Gastroesophageal sphincter (tissue), 4 donors: ENCODE data around the gene SF3B3. TPM values are rescaled to one million over a fixed set of nuclear protein-coding genes. Genes with fewer than 3 reads are reported as not detected.

Experiments
- ATAC-seq: fragments of 150-250 bp; one replicate; pipeline ENCODE4 v1.9.1; 2016; ENCODE audit warnings: mild to moderate bottlenecking, moderate library complexity
- H3K27ac ChIP-seq, 4 donors: fragments of 200-600 bp; sonication (generic) in 3 of 4; 1 replicate in 3 of 4; 2 replicates in 1 of 4; pipeline ENCODE4 v1.5.1; 2016 to 2019
- H3K27me3 ChIP-seq: fragments of 200-600 bp; sonication (generic); one replicate; pipeline ENCODE4 v1.5.1; 2019
- H3K36me3 ChIP-seq, 2 donors: fragments of 200-600 bp; sonication (generic); one replicate each; pipeline ENCODE4 v1.5.1; 2019; ENCODE audit warnings: control low read depth in 1 of 2
- H3K4me1 ChIP-seq, 3 donors: fragments of 200-600 bp; sonication (generic); 1 replicate in 2 of 3; 2 replicates in 1 of 3; pipeline ENCODE4 v1.5.1; 2016 to 2019; ENCODE audit warnings: control low read depth in 2 of 3
- H3K4me3 ChIP-seq, 2 donors: fragments of 200-600 bp; sonication (generic); one replicate each; pipeline ENCODE4 v1.5.1; 2019; ENCODE audit warnings: mild to moderate bottlenecking in 1 of 2, moderate library complexity in 1 of 2
- H3K9me3 ChIP-seq, 3 donors: fragments of 200-600 bp; sonication (generic); one replicate each; pipeline ENCODE4 v1.5.1; 2017 to 2019; ENCODE audit warnings: control low read depth in 2 of 3
- EP300 ChIP-seq: sonication (generic); formaldehyde crosslinking; IDR thresholded peaks from one replicate; pipeline ENCODE4 v1.6.1; 2017; ENCODE audit warnings: antibody characterized with exemption, mild to moderate bottlenecking
- POLR2A ChIP-seq, 2 donors: fragments of 450-650 bp; IDR thresholded peaks; one replicate each; pipeline ENCODE4 v1.6.1; 2017; ENCODE audit warnings: antibody characterized with exemption in 2 of 2, mild to moderate bottlenecking in 2 of 2, moderate library complexity in 1 of 2
- POLR2AphosphoS5 ChIP-seq: sonication (generic); formaldehyde crosslinking; IDR thresholded peaks from one replicate; pipeline ENCODE4 v1.6.1; 2017; ENCODE audit warnings: antibody characterized with exemption
- WGBS, 2 donors: methylation state at CpG; one replicate each; pipeline ENCODE4 v1.1.5; 2018; ENCODE audit warnings: low coverage in 1 of 2; 5-methylcytosine and 5-hydroxymethylcytosine counted together
- total RNA-seq, 4 donors: library from RNA; depleted of rRNA; stranded (reverse); fragments of >200 nt; gene quantifications; one replicate each; pipeline ENCODE4 v1.1.0, GENCODE V29; 2016
- TF ChIP-seq, protein P1 (sequence below), 4 experiments: fragments of 200-600 bp in 2 of 4; fragments of 450-650 bp in 2 of 4; sonication (generic) in 1 of 4; IDR thresholded peaks; one replicate each; pipeline ENCODE4 v1.5.1; 2017 to 2019; ENCODE audit warnings: antibody characterized with exemption in 4 of 4, mild to moderate bottlenecking in 2 of 4, moderate library complexity in 2 of 4

The SF3B3 gene
- total RNA-seq, 4 donors from 2014 or later, result 73.3 to 115 (median 92.8) TPM

DNA sequence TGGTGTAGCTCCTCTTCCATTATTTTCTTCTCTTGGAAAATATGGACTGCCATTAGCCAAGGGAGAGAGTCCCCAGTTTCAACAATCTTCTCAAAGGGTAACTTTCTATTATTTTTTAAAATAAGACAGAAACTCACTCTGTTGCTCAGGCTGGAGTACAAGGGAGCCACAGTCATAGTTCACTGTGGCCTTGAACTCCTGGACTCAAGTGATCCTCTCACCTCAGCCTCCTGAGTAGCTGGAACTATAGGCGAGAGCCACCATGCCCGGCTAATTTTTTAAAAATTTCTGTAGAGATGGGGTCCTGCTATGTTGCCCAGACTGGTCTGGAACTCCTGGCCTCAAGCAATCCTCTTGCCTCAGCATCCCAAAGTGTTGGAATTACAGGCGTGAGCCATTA, 13.4 kb upstream of the SF3B3 start:
- Histone ChIP-seq H3K9me3 (peaks cover 0 to 1% (median 0%) of the 10 kb centered on the region in 3 donors), H3K4me1 (no peaks in the 10 kb centered on the region), H3K4me3 (no peak overlapping the region), H3K36me3 (peaks cover 0 to 97% of the 10 kb centered on the region in 2 donors), H3K27me3 (no peaks in the 10 kb centered on the region), H3K27ac (no peak overlapping the region)
- WGBS, 2 donors, result 86 to 94% methylated on average over 1 to 3 of the region's 3 CpGs
- TF ChIP-seq EP300 (no peak), POLR2A (IDR thresholded peaks at IDR 0.05) (no peak), POLR2AphosphoS5 (no peak)
- TF ChIP-seq, protein P1, sequence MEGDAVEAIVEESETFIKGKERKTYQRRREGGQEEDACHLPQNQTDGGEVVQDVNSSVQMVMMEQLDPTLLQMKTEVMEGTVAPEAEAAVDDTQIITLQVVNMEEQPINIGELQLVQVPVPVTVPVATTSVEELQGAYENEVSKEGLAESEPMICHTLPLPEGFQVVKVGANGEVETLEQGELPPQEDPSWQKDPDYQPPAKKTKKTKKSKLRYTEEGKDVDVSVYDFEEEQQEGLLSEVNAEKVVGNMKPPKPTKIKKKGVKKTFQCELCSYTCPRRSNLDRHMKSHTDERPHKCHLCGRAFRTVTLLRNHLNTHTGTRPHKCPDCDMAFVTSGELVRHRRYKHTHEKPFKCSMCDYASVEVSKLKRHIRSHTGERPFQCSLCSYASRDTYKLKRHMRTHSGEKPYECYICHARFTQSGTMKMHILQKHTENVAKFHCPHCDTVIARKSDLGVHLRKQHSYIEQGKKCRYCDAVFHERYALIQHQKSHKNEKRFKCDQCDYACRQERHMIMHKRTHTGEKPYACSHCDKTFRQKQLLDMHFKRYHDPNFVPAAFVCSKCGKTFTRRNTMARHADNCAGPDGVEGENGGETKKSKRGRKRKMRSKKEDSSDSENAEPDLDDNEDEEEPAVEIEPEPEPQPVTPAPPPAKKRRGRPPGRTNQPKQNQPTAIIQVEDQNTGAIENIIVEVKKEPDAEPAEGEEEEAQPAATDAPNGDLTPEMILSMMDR (IDR thresholded peaks at IDR 0.05), result no peak
- no peak for ATAC-seq

DNA sequence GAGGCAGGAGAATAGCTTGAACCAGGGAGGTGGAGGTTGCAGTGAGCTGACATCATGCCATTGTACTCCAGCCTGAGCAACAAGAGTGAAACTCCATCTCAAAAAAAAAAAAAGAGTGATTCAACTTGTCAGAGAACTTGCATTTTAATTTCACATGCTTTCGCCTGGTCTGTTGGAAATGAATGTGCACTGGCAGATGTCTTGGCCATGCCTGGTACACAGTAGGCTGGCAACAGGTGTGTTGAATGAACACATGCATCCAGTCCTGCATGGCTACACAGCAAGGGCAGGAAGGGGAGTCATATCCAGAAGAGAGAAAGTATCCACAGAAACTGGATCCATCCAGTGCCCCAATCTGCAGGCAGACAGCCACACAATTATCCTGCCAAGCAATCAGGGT, 11.8 kb upstream of the SF3B3 start:
- no peak for TF ChIP-seq POLR2AphosphoS5
- TF ChIP-seq, protein P1 (IDR thresholded peaks at IDR 0.05), result no peak
- no peak for TF ChIP-seq EP300
- TF ChIP-seq POLR2A (IDR thresholded peaks at IDR 0.05), result no peak
- ATAC-seq, result no peak
- Histone ChIP-seq H3K4me1 (no peaks in the 10 kb centered on the region), H3K4me3 (no peak overlapping the region), H3K9me3 (peaks cover 0 to 1% (median 0%) of the 10 kb centered on the region in 3 donors), H3K36me3 (peaks cover 0 to 100% of the 10 kb centered on the region in 2 donors), H3K27me3 (no peaks in the 10 kb centered on the region), H3K27ac (no peak overlapping the region)
- WGBS, 2 donors, result 90 to 100% methylated on average over 1 of the region's 1 CpG

DNA sequence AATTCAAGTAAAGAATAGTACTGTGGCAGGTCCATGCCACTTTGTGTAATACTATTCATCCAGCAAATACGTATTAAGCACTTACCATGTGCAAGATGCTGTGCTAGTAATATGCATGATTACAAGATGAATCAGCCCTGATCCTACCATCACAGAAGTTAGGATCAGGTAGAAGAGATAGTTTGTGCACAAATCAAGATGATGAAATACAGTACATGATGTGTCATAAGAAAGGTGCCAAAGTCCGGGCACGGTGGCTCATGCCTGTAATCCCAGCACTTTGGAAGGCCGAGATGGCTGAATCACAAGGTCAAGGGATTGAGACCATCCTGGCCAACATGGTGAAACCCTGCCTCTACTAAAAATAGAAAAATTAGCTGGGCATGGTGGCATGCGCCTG, 11.2 kb upstream of the SF3B3 start:
- ATAC-seq, result no peak
- H3K36me3 ChIP-seq, result peaks cover 0 to 100% of the 10 kb centered on the region in 2 donors

DNA sequence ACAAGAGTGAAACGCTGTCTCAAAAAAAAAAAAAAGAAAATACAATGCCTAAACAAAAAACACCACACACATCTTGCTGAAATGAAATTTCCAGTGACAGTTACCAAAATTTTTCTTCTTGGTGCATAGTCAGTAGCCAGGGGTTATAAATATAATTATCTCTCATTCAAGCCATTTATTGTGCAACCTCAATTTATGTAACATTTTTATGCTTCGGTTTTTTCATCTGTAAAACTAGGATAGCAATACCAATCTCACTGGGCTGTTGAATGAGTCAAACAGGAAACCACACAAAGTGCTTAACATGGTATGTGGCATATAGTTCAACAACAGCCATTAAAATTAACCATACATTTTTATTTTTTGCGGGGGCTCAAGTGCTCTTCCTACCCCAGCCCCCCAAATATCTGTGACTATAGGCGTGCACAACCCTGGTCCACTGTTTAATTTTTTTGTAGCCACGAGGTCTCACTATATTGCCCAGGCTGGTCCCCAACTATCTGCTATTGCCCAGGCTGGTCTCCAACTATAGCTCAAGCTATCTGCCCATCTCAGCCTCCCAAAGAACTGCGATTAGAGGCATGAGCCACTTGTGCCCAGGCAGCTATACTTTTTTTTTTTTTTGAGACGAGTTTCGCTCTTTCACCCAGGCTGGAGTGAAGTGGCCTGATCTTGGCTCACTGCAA, 2.9 kb upstream of the SF3B3 start:
- H3K36me3 ChIP-seq, result peaks cover 0 to 38% of the 10 kb centered on the region in 2 donors
- no peak for ATAC-seq
- no peaks in the 10 kb centered on the region for H3K9me3 ChIP-seq
- H3K4me3 ChIP-seq, result no peak overlapping the region
- 75 to 90% methylated on average over 3 to 8 of the region's 8 CpGs for WGBS, 2 donors
- no peak overlapping the region for H3K27ac ChIP-seq
- peaks cover 0 to 30% (median 15%) of the 10 kb centered on the region in 3 donors for H3K4me1 ChIP-seq
- no peak for TF ChIP-seq POLR2AphosphoS5
- no peak for TF ChIP-seq POLR2A (IDR thresholded peaks at IDR 0.05)
- TF ChIP-seq, protein P1 (IDR thresholded peaks at IDR 0.05), result no peak
- no peak for TF ChIP-seq EP300
- no peaks in the 10 kb centered on the region for H3K27me3 ChIP-seq

More for the DNA sequence above, 11.2 kb upstream of the SF3B3 start:
- TF ChIP-seq, protein P1 (IDR thresholded peaks at IDR 0.05), result no peak
- TF ChIP-seq POLR2AphosphoS5 (no peak), POLR2A (IDR thresholded peaks at IDR 0.05) (no peak), EP300 (no peak)
- H3K27ac ChIP-seq, result no peak overlapping the region
- H3K27me3 ChIP-seq, result no peaks in the 10 kb centered on the region
- no peak overlapping the region for H3K4me3 ChIP-seq
- H3K9me3 ChIP-seq, result peaks cover 0 to 1% (median 0%) of the 10 kb centered on the region in 3 donors
- no peaks in the 10 kb centered on the region for H3K4me1 ChIP-seq
- 73 to 81% methylated on average over 5 of the region's 5 CpGs for WGBS, 2 donors
